Spleen (tissue), 7 donors: ENCODE data around the gene CSTF3.

ENCODE experiments used
- CTCF ChIP-seq, 11 experiments: fragments of 200-600 bp in 7 of 11; fragments of 450-650 bp in 4 of 11; sonication (generic) in 4 of 11; IDR thresholded peaks in 8 of 11; conservative IDR thresholded peaks in 3 of 11; 1 replicate in 7 of 11; 2 replicates in 4 of 11; pipeline versions ENCODE4 v1.4.0 to v1.8.0; 2016 to 2021; ENCODE audit warnings: antibody characterized with exemption in 11 of 11, inconsistent platforms in 4 of 11, mild to moderate bottlenecking in 1 of 11
- POLR2A ChIP-seq, 3 donors: fragments of 450-650 bp; IDR thresholded peaks; one replicate each; pipeline ENCODE4 v1.5.1; 2017; ENCODE audit warnings: antibody characterized with exemption in 3 of 3, mild to moderate bottlenecking in 1 of 3
- donor health status: DM: no; HTN: no; CAD: no; lungs with moderate emphysema.
- donor health status: DM: no; HTN: no; CAD: no.
- donor health status: DM: no; HTN: no; CAD: no.

DNA sequence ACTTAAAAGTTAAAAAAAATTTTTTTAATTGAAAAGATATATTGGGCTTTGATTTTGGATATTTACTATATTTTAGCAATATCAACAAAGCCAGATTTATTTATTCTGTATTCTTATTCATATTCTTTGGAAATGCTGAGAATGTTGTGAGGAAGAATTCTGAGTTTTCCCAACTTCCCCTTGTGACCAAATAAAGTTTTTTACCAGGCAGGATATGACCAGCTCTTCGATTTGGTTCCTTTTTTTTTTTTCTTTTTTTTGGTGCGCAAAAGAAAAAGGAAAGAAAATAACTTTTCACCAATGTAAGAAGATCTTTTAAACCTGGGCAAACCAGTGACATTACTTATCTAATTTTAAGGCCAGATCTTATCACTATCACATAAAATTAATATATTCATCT, 109.0 kb downstream of the CSTF3 start:
- no peak for TF ChIP-seq POLR2A (IDR thresholded peaks at IDR 0.05)
- no peak for TF ChIP-seq CTCF (IDR thresholded peaks at IDR 0.05 in 8 of 11, conservative IDR thresholded peaks at IDR 0.05 in 3 of 11)
